ENCODE results near the gene HRAS.

HRAS gene

GRCh38 chr11:512761-513595 is 22.4 kb downstream of the HRAS start:
- no peak for DNase-seq (ENCODE audit: low read depth in 3 of 3)

- no peak for DNase-seq (ENCODE audit: low read depth in 3 of 3)
Observed at GRCh38 chr11:508956-509355, 26.4 kb downstream of the HRAS start.

- DNase-seq (ENCODE audit: low read depth in 3 of 3): no peak
Observed at GRCh38 chr11:507727-508515, 27.5 kb downstream of the HRAS start.

GRCh38 chr11:506995-507726 is 28.2 kb downstream of the HRAS start, which contains the start of gene RNH1:
RNH1 (minus strand) TSS chr11:507242; CDS start chr11:502162, 5,080 bp downstream.
- DNase-seq (ENCODE audit: low read depth in 3 of 3): peak; percentile 99 to 100 (median 99)

GRCh38 chr11:506238-506994 is 29.0 kb downstream of the HRAS start:
- peak; percentile 95 to 97 (median 97) for DNase-seq (ENCODE audit: low read depth in 3 of 3)

GRCh38 chr11:504994-505344 is 30.4 kb downstream of the HRAS start:
- DNase-seq (ENCODE audit: low read depth in 3 of 3): no peak

GRCh38 chr11:504053-504993 is 31.1 kb downstream of the HRAS start:
- no peak for DNase-seq (ENCODE audit: low read depth in 3 of 3)

- no peak for DNase-seq (ENCODE audit: low read depth in 3 of 3)
Observed at GRCh38 chr11:503179-503981, 32.0 kb downstream of the HRAS start.

- DNase-seq (ENCODE audit: low read depth in 3 of 3): no peak
Observed at GRCh38 chr11:502288-503178, 32.8 kb downstream of the HRAS start.

- DNase-seq (ENCODE audit: low read depth in 3 of 3): no peak
Observed at GRCh38 chr11:501683-502287, 33.6 kb downstream of the HRAS start.

GRCh38 chr11:501001-501682 is 34.2 kb downstream of the HRAS start:
- no peak for DNase-seq (ENCODE audit: low read depth in 3 of 3)

- DNase-seq (ENCODE audit: low read depth in 3 of 3): no peak
Observed at GRCh38 chr11:499201-500076, 35.9 kb downstream of the HRAS start.

- no peak for DNase-seq (ENCODE audit: low read depth in 3 of 3)
Observed at GRCh38 chr11:498297-499181, 36.8 kb downstream of the HRAS start.

GRCh38 chr11:497565-498296 is 37.6 kb downstream of the HRAS start:
- no peak for DNase-seq (ENCODE audit: low read depth in 3 of 3)

All from stimulated activated CD4-positive, alpha-beta T cell treated with anti-CD3 and anti-CD28 coated beads, TNF-alpha, amount 100 ng/mL, for 24 hours (primary cell).